GM13977 (cell line): ENCODE data around the gene PAX1.

Source experiments
- DNase-seq: peaks from one replicate; pipeline ENCODE4 v3.0.0; 2012; ENCODE audit warnings: low spot score
- CTCF ChIP-seq: IDR thresholded peaks from 2 replicates; pipeline ENCODE4 v1.5.1; 2012; ENCODE audit warnings: mild to moderate bottlenecking, control low read depth; ENCODE audit not compliant: insufficient read depth; ENCODE audit errors: extremely low read depth, missing control alignments
- in situ Hi-C: fragments of 300-500 bp; cut with MboI; formaldehyde crosslinking; loops from one replicate; pipeline ENCODE4 v1.12.0; 2022; ENCODE audit warnings: low sequenced_read_pairs, low pct_unique_long_range_greater_than_20kb, mixed read lengths, inconsistent platforms; ENCODE audit not compliant: unreplicated experiment

The PAX1 gene

DNA sequence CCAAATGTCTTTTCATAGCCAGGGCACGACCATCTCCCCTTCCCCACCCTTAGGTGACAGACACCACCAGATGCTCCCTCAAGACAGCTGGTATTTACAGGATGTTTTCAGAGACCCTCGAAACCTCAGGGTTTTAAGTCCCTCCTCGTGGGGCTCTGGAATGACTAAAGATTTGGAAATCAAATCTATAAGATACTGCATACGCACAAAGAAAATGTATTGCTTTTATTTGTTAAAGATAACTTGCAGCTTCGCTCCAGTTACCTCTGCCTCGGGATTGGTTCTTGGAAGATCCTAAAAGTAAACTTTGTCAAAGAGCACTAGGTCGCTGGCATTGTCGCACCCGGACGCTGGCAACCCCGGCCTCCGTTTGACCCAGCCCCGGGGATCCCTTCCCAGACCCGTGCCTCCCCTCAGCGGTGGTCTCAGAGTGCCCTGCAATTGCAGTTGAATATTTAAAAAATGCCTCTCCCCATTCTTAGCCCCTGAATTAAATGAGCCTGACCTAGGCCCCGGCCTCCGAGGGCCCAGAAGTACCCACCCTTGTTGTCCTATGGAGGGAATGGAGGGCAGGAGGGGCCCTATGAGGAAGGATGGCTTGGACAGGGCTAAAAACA, 7.1 kb downstream of the PAX1 start:
- in situ Hi-C loops: loop anchor here (25.0 kb wide), 2 partner anchors 600 to 875 kb away; partner anchors contain the start of genes FOXA2 and LINC00237
- TF ChIP-seq CTCF: no peak
- no peak for DNase-seq

- TF ChIP-seq CTCF: no peak
- DNase-seq: no peak
- in situ Hi-C loops: loop anchor here (25.0 kb wide), 2 partner anchors 601 to 874 kb away; partner anchors contain the start of genes FOXA2 and LINC00237
Measured at GRCh38 chr20:21713470-21713869, 8.0 kb downstream of the PAX1 start.

GRCh38 chr20:21713901-21714296, 8.4 kb downstream of the PAX1 start:
- TF ChIP-seq CTCF: no peak
- DNase-seq: no peak
- in situ Hi-C loops: loop anchor here (25.0 kb wide), 2 partner anchors 602 to 873 kb away; partner anchors contain the start of genes FOXA2 and LINC00237

DNA sequence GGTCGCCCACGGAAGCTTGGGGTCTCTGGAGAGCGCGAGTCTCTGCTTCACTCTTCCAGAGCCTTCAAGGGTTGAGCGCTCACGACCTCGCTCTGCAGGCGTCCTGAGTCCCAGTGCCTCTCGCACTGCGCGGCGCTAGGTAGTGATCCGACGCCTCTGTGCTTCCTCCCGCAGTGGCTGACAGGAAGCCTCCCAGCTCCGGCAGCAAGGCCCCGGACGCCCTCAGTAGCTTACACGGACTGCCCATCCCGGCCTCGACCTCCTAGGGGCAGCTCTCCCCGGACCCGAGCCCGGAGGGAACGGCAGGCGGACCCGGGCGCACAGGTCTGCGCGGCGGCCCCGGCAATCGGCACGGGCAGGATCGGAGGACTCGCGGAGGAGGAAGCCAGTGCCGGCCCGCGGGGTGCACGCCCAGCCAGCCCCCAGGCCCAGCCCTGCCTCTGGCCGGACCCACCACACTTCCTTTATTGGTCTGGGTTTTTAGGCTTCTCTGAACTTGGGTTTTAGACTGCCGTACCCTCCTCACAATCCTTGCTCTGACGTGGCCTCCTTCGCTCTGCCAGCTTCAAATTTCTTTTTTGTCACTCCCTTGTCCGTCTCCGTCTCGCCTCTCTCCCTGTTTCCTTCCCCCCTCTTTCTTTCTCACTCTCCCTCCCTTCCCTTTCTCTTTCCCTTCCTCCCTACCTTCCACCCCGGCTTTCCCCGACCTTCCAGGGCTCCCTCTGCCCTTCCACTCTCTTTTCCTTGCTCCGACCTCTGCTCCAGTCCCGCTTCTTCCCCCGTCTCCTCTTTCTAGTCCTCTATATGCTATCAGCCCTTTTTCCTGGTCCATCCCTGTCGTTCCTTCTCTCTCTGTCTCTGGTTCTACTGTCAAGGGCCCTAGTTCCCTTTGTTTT, 9.1 kb downstream of the PAX1 start:
- DNase-seq: no peak
- no peak for TF ChIP-seq CTCF
- in situ Hi-C loops: loop anchor here (25.0 kb wide), 2 partner anchors 602 to 873 kb away; partner anchors contain the start of genes FOXA2 and LINC00237

- TF ChIP-seq CTCF: no peak
- in situ Hi-C loops: loop anchor here (25.0 kb wide), 2 partner anchors 603 to 872 kb away; partner anchors contain the start of genes FOXA2 and LINC00237
- DNase-seq: no peak
Measured at GRCh38 chr20:21715193-21715881, 9.9 kb downstream of the PAX1 start.

GRCh38 chr20:21719592-21720214, 14.2 kb downstream of the PAX1 start:
- in situ Hi-C loops: loop anchor here (25.0 kb wide), 2 partner anchors 607 to 868 kb away; partner anchors contain the start of genes FOXA2 and LINC00237
- DNase-seq: peak; percentile 72
- TF ChIP-seq CTCF: peak; percentile 78
